ENCODE measurements around the gene NT5C2.
A peak's percentile ranks its signal among the peaks of the same experiment; 100 is the strongest.

The NT5C2 gene

DNA sequence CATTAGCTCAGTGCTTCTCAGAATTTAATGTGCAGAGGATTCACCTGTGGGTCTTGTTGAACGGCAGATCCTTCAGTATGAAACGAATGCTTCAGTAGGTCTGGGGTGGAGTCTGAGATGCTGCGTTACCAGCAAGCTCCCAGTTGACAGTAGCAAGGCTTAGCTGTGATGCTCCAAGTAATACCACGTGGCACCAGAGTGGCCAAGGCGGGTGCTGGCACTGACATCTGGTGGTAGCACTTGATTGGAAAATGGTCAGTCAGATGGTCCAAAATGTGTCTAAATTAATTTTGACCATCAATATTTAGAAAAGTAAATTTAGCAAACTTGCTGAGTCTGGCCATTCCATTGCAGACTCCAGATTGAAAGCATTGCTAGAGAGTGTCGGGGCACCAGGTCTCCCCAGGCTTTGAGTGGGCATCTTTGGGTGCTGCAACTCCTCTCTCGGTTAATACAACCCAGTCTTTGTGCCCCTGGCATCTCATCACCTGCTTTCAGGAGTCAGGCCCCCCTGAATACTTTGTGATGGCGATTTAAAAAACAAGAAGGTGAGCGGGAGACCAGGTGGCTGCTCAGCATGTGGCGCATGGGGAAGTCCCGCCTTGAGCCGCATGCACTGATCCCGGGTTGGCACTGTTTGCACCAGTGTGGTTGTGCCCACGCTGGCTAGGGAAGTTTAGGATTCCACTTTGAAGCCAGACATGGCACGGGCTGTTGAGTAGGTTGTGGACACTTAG is 130.1 kb downstream of the NT5C2 start:
- no peak for DNase-seq (ENCODE audit: low read depth)
- H3K4me3 ChIP-seq (ENCODE audit: low read depth, low read length) = no peak overlapping the region
- TF ChIP-seq, protein P1, sequence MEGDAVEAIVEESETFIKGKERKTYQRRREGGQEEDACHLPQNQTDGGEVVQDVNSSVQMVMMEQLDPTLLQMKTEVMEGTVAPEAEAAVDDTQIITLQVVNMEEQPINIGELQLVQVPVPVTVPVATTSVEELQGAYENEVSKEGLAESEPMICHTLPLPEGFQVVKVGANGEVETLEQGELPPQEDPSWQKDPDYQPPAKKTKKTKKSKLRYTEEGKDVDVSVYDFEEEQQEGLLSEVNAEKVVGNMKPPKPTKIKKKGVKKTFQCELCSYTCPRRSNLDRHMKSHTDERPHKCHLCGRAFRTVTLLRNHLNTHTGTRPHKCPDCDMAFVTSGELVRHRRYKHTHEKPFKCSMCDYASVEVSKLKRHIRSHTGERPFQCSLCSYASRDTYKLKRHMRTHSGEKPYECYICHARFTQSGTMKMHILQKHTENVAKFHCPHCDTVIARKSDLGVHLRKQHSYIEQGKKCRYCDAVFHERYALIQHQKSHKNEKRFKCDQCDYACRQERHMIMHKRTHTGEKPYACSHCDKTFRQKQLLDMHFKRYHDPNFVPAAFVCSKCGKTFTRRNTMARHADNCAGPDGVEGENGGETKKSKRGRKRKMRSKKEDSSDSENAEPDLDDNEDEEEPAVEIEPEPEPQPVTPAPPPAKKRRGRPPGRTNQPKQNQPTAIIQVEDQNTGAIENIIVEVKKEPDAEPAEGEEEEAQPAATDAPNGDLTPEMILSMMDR (IDR thresholded peaks at IDR 0.05; ENCODE audit: low read depth, low read length) = no peak
- no peak for TF ChIP-seq POLR2A (IDR thresholded peaks at IDR 0.05; ENCODE audit: extremely low read depth, insufficient read length)

DNA sequence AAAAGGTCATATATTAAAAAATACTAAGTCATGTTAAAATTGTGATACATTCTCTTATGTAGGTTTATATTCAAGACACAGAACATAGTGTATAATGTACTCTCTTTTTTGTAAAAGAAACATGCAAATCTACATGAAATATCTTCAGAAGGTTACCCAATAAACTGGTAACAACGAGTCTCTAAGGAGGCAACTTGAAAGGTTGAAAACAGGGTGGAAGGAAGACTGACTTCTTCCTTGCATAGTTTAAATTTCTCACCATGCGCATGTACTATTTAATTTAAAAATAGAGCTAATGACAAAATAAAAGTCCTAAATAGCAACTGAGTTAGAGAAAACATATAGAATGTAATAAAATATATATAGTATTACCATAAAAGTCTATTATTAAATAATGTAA is 132.5 kb downstream of the NT5C2 start:
- TF ChIP-seq, protein P2, sequence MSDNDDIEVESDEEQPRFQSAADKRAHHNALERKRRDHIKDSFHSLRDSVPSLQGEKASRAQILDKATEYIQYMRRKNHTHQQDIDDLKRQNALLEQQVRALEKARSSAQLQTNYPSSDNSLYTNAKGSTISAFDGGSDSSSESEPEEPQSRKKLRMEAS (IDR thresholded peaks at IDR 0.05; ENCODE audit: low read depth, low read length) = no peak
- TF ChIP-seq POLR2A (IDR thresholded peaks at IDR 0.05; ENCODE audit: extremely low read depth, insufficient read length) (no peak), MYC (IDR thresholded peaks at IDR 0.05; ENCODE audit: low read depth, low read length) (no peak)
- no peak for DNase-seq (ENCODE audit: low read depth)
- no peak overlapping the region for H3K4me3 ChIP-seq (ENCODE audit: low read depth, low read length)

DNA sequence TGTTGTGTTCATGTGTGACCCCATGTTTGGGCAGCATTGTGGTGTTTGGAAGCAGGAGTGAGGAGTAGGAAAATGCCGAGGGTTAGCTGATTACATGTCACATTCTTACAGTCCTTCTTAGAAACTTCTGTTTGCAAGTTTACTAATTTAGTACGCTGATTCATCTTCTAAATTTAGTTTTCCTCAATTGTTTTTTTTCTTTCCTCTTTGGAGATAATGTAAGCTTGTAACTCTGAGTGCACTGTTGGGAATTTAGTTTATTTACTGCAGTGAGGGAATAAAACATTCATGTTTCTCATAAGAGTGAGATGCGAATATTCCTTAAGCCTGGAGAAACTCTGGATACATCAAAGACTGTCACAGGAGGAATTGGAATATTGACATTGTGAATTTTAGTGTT is 135.0 kb downstream of the NT5C2 start:
- TF ChIP-seq POLR2A (IDR thresholded peaks at IDR 0.05; ENCODE audit: extremely low read depth, insufficient read length) (no peak), MYC (IDR thresholded peaks at IDR 0.05; ENCODE audit: low read depth, low read length) (no peak)
- TF ChIP-seq, protein P1 (IDR thresholded peaks at IDR 0.05; ENCODE audit: low read depth, low read length) = no peak
- TF ChIP-seq, protein P2 (IDR thresholded peaks at IDR 0.05; ENCODE audit: low read depth, low read length) = no peak
- no peak for DNase-seq (ENCODE audit: low read depth)
- H3K4me3 ChIP-seq (ENCODE audit: low read depth, low read length) = no peak overlapping the region

DNA sequence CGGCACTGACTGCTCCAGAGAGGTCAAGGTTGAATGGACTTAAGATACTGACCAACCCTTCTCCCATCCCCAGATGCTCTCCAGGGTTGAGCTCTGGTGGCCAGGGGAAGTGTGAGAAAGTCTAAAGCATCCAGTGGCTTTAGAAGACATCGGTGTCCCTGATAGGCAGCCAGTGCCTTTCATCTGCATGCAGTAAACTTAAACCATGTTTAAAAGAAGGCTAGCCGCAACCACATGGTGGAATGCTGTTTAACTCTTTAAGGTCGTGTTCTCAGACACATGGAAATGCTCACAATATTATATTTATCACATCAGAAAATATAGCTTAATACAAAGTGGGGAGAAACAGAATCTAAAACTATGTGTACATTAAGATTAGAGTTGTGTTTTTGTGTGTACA is 138.0 kb downstream of the NT5C2 start:
- TF ChIP-seq, protein P1 (IDR thresholded peaks at IDR 0.05; ENCODE audit: low read depth, low read length) = no peak
- TF ChIP-seq, protein P2 (IDR thresholded peaks at IDR 0.05; ENCODE audit: low read depth, low read length) = no peak
- TF ChIP-seq POLR2A (IDR thresholded peaks at IDR 0.05; ENCODE audit: extremely low read depth, insufficient read length) (no peak), MYC (IDR thresholded peaks at IDR 0.05; ENCODE audit: low read depth, low read length) (no peak)
- no peak overlapping the region for H3K4me3 ChIP-seq (ENCODE audit: low read depth, low read length)
- no peak for DNase-seq (ENCODE audit: low read depth)

DNA sequence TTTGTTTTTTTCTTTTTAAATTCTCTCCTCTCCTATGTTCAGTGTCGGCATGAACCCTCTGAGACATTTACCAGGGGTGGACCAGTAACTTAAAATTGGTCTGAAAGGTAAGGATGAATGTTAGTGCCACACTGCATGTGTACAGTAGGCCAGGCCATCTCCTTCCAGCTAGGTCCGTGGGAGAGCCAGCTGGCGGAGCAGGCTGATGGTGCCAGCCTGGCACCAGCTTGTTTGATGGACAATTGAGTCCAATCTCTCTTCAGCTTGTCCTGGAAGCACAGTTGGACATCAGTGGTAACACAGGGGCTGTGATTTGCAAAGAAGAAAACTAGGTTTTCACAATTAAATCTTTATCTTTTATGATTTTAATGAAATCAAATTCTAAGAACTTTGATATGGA is 138.5 kb downstream of the NT5C2 start:
- no peak for DNase-seq (ENCODE audit: low read depth)
- no peak overlapping the region for H3K4me3 ChIP-seq (ENCODE audit: low read depth, low read length)
- TF ChIP-seq, protein P2 (IDR thresholded peaks at IDR 0.05; ENCODE audit: low read depth, low read length) = no peak
- TF ChIP-seq, protein P1 (IDR thresholded peaks at IDR 0.05; ENCODE audit: low read depth, low read length) = no peak
- TF ChIP-seq MYC (IDR thresholded peaks at IDR 0.05; ENCODE audit: low read depth, low read length) (no peak), POLR2A (IDR thresholded peaks at IDR 0.05; ENCODE audit: extremely low read depth, insufficient read length) (no peak)

DNA sequence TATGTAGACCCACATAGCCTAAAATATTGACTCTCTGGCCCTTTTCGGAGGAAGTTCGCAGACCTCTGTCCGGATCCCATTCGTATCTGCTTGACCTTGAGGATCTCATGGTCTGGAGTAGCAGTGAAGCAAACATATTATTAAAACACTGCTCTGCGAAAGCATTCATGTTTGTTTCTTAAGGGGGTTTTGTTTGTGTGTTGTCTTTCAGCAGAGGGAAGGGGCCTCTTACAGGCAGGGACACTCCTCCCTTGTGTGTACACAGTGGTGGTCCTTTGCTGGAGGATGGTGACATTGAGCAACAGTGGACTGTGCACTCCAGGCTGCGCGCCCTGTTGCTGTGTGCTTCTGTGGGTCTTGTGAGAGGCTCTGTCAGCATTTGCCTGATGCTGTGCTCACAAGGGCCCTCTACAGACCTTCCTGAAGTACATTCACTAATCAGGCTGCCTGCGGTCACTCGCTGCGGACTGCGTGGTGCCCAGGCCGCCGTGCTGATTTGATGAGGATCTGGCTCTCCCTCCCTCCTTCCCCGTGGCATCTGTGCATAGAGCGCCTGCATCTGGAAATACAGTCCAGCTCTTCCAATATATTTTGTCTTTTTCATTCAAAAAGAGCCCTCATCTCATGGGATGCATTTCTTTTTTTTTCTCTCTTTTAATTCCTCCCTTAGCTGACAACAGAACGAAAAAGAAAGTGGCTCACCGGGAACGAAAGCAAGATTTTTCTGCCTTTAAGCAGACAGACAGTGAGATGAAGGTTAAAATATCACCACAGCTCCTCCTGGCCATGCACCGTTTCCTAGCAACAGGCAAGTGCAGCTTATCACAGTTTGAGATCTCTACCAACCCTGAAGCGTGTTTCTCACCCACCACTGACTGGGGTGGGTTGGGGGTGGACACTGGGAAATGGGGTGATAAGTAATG is 139.2 kb downstream of the NT5C2 start:
- peak; percentile 58 for DNase-seq (ENCODE audit: low read depth)
- TF ChIP-seq, protein P2 (IDR thresholded peaks at IDR 0.05; ENCODE audit: low read depth, low read length) = no peak
- TF ChIP-seq, protein P1 (IDR thresholded peaks at IDR 0.05; ENCODE audit: low read depth, low read length) = peak; percentile 35
- no peak overlapping the region for H3K4me3 ChIP-seq (ENCODE audit: low read depth, low read length)

Measured in NB4 (cell line).